B cell (primary cell): ENCODE measurements around the gene ALOXE3. TPM values are rescaled to one million over a fixed set of nuclear protein-coding genes. Genes with fewer than 3 reads are reported as not detected.
A peak's percentile ranks its signal among the peaks of the same experiment; 100 is the strongest.

Source experiments
- ATAC-seq: fragments of 200-7000 bp; cut with Tn5 transposase; one replicate; pipeline ENCODE4 v1.10.0; 2021; ENCODE audit warnings: low read depth, mild to moderate bottlenecking, moderate number of reproducible peaks, moderate library complexity
- CTCF ChIA-PET: fragments of 350-600 bp; sonication (Branson Sonifier 250); formaldehyde crosslinking; loops from one replicate; lab custom pipeline; 2021; ENCODE audit warnings: antibody characterized with exemption, inconsistent platforms; lab: Charles Lee
- POLR2A ChIA-PET: fragments of 350-600 bp; sonication (Branson Sonifier 250); formaldehyde crosslinking; loops from one replicate; lab custom pipeline; 2021; ENCODE audit warnings: antibody characterized with exemption; lab: Charles Lee
- DNase-seq: peaks from one replicate; pipeline ENCODE4 v3.0.0; 2013
- H2AFZ ChIP-seq: 2 replicates; pipeline ENCODE4 v1.6.1; 2012; ENCODE audit warnings: mild to moderate bottlenecking, low read depth, low read length; ENCODE audit not compliant: insufficient read depth, poor library complexity, severe bottlenecking
- H3K27ac ChIP-seq, 2 donors: 1 replicate in 1 of 2; 2 replicates in 1 of 2; pipeline ENCODE4 v1.5.1; 2012 to 2013; ENCODE audit warnings: low read length in 2 of 2, mild to moderate bottlenecking in 2 of 2, moderate library complexity in 1 of 2
- H3K27me3 ChIP-seq, 4 experiments: fragments of 200-600 bp in 1 of 4; sonication (generic) in 1 of 4; replicated peaks in 1 of 4; 1 replicate in 2 of 4; 2 replicates in 2 of 4; pipeline versions ENCODE4 v1.6.1 to v1.7.0; 2013 to 2016; ENCODE audit warnings: low read length in 3 of 4, mild to moderate bottlenecking in 2 of 4, mixed read lengths in 1 of 4, moderate library complexity in 1 of 4; ENCODE audit not compliant: insufficient read depth in 4 of 4, control insufficient read depth in 3 of 4; ENCODE audit errors: control extremely low read depth in 1 of 4
- H3K36me3 ChIP-seq, 2 experiments: replicated peaks in 1 of 2; 1 replicate in 1 of 2; 2 replicates in 1 of 2; pipeline versions ENCODE4 v1.6.1 to v1.7.1; 2013; ENCODE audit warnings: low read length in 1 of 2; ENCODE audit not compliant: insufficient read depth in 2 of 2, control insufficient read depth in 1 of 2; ENCODE audit errors: control extremely low read depth in 1 of 2, extremely low read depth in 1 of 2
- H3K4me1 ChIP-seq, 2 donors: fragments of 200-600 bp in 1 of 2; sonication (generic) in 1 of 2; 1 replicate in 1 of 2; 2 replicates in 1 of 2; pipeline versions ENCODE4 v1.5.1 to v1.6.1; 2013 to 2017; ENCODE audit warnings: low read length in 2 of 2; ENCODE audit not compliant: control insufficient read depth in 2 of 2, insufficient read depth in 2 of 2
- H3K4me2 ChIP-seq: replicated peaks from 2 replicates; pipeline ENCODE3; 2012; ENCODE audit warnings: mild to moderate bottlenecking, low read depth, low read length; ENCODE audit not compliant: poor library complexity, severe bottlenecking
- H3K4me3 ChIP-seq, 5 experiments: fragments of 200-600 bp in 1 of 5; sonication (generic) in 1 of 5; 1 replicate in 3 of 5; 2 replicates in 2 of 5; pipeline versions ENCODE4 v1.5.1 to v1.7.0; 2011 to 2016; ENCODE audit warnings: low read length in 4 of 5, mild to moderate bottlenecking in 4 of 5, low read depth in 2 of 5, control low read depth in 1 of 5, moderate library complexity in 1 of 5; ENCODE audit not compliant: insufficient read depth in 1 of 5; ENCODE audit errors: control extremely low read depth in 1 of 5, extremely low read depth in 1 of 5
- H3K79me2 ChIP-seq: fragments of 200-600 bp; sonication (generic); one replicate; pipeline ENCODE4 v1.6.0; 2016; ENCODE audit warnings: low read length; ENCODE audit not compliant: control insufficient read depth, insufficient read depth
- H3K9ac ChIP-seq: fragments of 200-600 bp; sonication (generic); 2 replicates; pipeline ENCODE4 v1.6.1; 2017; ENCODE audit warnings: mild to moderate bottlenecking, low read length, moderate library complexity
- H3K9me3 ChIP-seq, 3 donors: one replicate each; pipeline versions ENCODE4 v1.6.1 to v1.7.1; 2013; ENCODE audit warnings: low read length in 2 of 3; ENCODE audit not compliant: control insufficient read depth in 2 of 3, insufficient read depth in 1 of 3; ENCODE audit errors: control extremely low read depth in 1 of 3
- H4K20me1 ChIP-seq: 2 replicates; pipeline ENCODE4 v1.6.0; 2012; ENCODE audit warnings: mild to moderate bottlenecking, low read length; ENCODE audit not compliant: insufficient read depth, control insufficient read depth, poor library complexity, severe bottlenecking
- H3K27ac Mint-ChIP-seq: one replicate; pipeline ENCODE4 v1.8.0; 2021; ENCODE audit warnings: mixed read lengths
- H3K27me3 Mint-ChIP-seq: one replicate; pipeline ENCODE4 v1.8.0; 2021; ENCODE audit warnings: mixed read lengths
- H3K4me1 Mint-ChIP-seq: one replicate; pipeline ENCODE4 v1.8.0; 2021; ENCODE audit warnings: mixed read lengths
- H3K4me3 Mint-ChIP-seq: one replicate; pipeline ENCODE4 v1.8.0; 2021; ENCODE audit warnings: mixed read lengths
- H3K9me3 Mint-ChIP-seq: one replicate; pipeline ENCODE4 v1.8.0; 2022; ENCODE audit warnings: mixed read lengths; ENCODE audit not compliant: insufficient read depth
- CTCF ChIP-seq: fragments of 200-600 bp; IDR thresholded peaks from one replicate; pipeline ENCODE4 v1.8.0; 2022; ENCODE audit warnings: antibody characterized with exemption, mild to moderate bottlenecking
- EZH2 ChIP-seq: IDR thresholded peaks from 2 replicates; pipeline ENCODE4 v1.6.1; 2012; ENCODE audit warnings: borderline replicate concordance, low read depth, mild to moderate bottlenecking, moderate library complexity, low read length; ENCODE audit not compliant: insufficient read depth, poor library complexity, severe bottlenecking
- WGBS: methylation state at CpG from one replicate; pipeline ENCODE4 v1.1.5; 2013; ENCODE audit warnings: missing lambda C conversion rate; ENCODE audit not compliant: insufficient coverage; 5-methylcytosine and 5-hydroxymethylcytosine counted together
- intact Hi-C: fragments of 100-400 bp; cut with micrococcal nuclease; formaldehyde crosslinking; loops from one replicate; pipeline ENCODE4 v1.10.0; 2022
- polyA plus RNA-seq: library from polyadenylated mRNA; depleted of rRNA; stranded (reverse); fragments of >200 nt; gene quantifications from 2 replicates; pipeline ENCODE4 v1.2.3, GENCODE V29; 2012
- total RNA-seq, 2 donors: library from RNA; stranded (reverse); fragments of 120-200 nt in 1 of 2; gene quantifications; 1 replicate in 1 of 2; 2 replicates in 1 of 2; pipeline versions ENCODE4 v1.2.3 to v1.2.4, GENCODE V29; 2013 to 2022

ALOXE3 gene
- total and polyA plus RNA-seq, 2 donors (not counting 1 experiment from before 2014, with no cell fraction given) = 0.04 TPM; not detected in 1

GRCh38 chr17:8118769-8119580 is 661 bp upstream of the ALOXE3 start:
- H3K4me1 ChIP-seq = peaks cover 53 to 61% of the 10 kb centered on the region in 2 donors
- H3K79me2 ChIP-seq = no peaks in the 10 kb centered on the region
- ChIA-PET CTCF (interaction anchor here (0.7 to 20.5 kb wide), 31 partner anchors 9 to 296 kb away, joined by 3 to 360 read pairs (median 8); partner anchors contain the start of genes AURKB, BORCS6, CTC1 and PER1), POLR2A (interaction anchor here (0.6 to 3.1 kb wide), 13 partner anchors 20 to 189 kb away, joined by 3 to 23 read pairs (median 11); partner anchors contain the start of genes CTC1 and VAMP2)
- intact Hi-C loops = loop anchor here (1.0 to 5.0 kb wide), 10 partner anchors 19 to 182 kb away; no protein-coding TSS in a partner anchor
- H3K4me3 Mint-ChIP-seq = peak overlapping the region; percentile 94
- H3K4me1 Mint-ChIP-seq = peaks cover 56% of the 10 kb centered on the region
- TF ChIP-seq CTCF (peak; percentile 92), EZH2 (no peak)
- H3K27ac ChIP-seq = peak overlapping the region; percentile 13 to 34
- peak; percentile 92 for DNase-seq
- H3K27ac Mint-ChIP-seq = peak overlapping the region; percentile 98
- no peaks in the 10 kb centered on the region for H3K36me3 ChIP-seq
- peak overlapping the region; percentile 91 for H3K4me2 ChIP-seq
- H3K9ac ChIP-seq = peak overlapping the region; percentile 72
- peak; percentile 68 for ATAC-seq
- H2AFZ ChIP-seq = peak overlapping the region; percentile 77
- H3K27me3 Mint-ChIP-seq = peaks cover 57% of the 10 kb centered on the region
- peaks cover 0 to 22% (median 0%) of the 10 kb centered on the region in 3 donors for H3K9me3 ChIP-seq
- H4K20me1 ChIP-seq = peaks cover 21% of the 10 kb centered on the region
- H3K4me3 ChIP-seq = peak overlapping the region; percentile 61 to 85 (median 69)
- H3K9me3 Mint-ChIP-seq = no peaks in the 10 kb centered on the region
- H3K27me3 ChIP-seq = peaks cover 0 to 73% (median 49%) of the 10 kb centered on the region in 4 experiments
- under 1% methylated on average over 26 of the region's 38 CpGs for WGBS
